NB4 (cell line): Measurements from ENCODE around the gene FNDC11.

Experiments used
- DNase-seq: peaks from one replicate; pipeline ENCODE4 v3.0.0; 2010; ENCODE audit warnings: low read depth
- H3K4me3 ChIP-seq: one replicate; pipeline ENCODE4 v1.5.1; 2011; ENCODE audit warnings: mild to moderate bottlenecking, low read depth, low read length, moderate library complexity
- MYC ChIP-seq: IDR thresholded peaks from 2 replicates; pipeline ENCODE4 v1.6.1; 2011; ENCODE audit warnings: low read depth, low read length
- POLR2A ChIP-seq: IDR thresholded peaks from 2 replicates; pipeline ENCODE4 v1.6.1; 2011; ENCODE audit warnings: mild to moderate bottlenecking; ENCODE audit not compliant: insufficient read length; ENCODE audit errors: extremely low read depth
- TF ChIP-seq, protein P1 (sequence below): IDR thresholded peaks from 2 replicates; pipeline ENCODE4 v1.6.1; 2011; ENCODE audit warnings: low read depth, low read length
- TF ChIP-seq, protein P2 (sequence below): IDR thresholded peaks from one replicate; pipeline ENCODE4 v1.5.1; 2012; ENCODE audit warnings: low read depth, low read length

Gene FNDC11

DNA sequence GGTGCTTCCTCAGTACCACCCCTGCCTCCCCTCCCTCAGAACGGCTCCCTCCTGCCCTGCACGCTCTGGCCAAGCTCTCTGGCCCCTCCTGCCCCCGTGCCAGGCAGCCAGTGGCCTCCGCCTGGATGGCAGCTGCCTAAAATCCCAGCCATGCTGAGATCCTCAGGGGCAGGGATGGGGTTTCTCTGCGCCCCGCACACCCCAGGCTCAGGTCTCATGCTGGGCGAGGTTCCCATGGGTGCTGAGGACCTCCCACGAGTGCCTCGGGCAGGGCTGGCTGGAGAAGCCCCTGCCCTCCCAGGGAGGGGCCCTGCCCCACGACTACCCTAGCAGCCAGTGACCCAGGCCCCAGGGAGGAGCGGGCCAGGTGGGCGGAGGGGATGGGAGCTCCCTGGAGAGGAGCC, 19.5 kb upstream of the FNDC11 start:
- no peak overlapping the region for H3K4me3 ChIP-seq
- DNase-seq: no peak

DNA sequence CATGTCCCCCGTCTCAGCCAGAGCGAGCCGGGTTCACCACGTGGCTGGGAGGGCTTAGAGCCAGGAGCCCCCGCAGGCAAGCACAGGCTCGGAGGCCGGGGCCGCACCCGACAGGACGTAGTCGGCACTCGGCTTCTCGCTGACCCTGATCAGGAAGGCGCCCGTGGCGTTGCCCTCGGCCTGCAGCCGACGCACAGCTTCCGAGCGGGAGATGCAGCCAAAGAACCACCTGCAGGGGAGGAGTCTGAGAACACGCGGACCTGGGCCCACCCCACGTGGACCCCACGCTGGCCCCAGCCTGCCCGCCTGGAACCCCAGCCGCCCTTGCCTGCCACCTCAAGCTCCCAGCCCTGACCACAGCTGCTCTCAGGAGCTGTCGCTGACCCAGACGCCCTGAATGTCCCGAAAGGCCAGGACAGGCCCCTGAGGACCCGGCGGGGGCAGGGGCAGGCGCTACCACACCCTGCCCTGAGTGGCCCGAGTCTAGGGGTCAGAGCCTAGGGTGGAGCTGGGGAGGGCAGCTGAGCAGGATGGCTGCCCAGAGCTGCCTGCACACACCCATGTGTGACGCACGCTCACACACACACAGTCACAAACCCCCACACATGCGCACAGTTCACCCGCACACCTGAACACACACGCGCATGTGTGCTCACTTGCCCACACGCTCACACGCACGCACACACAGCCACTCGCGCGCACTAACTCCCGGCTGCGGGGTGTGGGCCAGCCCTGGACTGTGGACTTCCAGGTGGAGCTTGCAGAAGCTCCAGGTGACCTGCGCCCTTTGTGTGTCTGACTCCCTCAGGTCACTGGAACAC, 18.9 kb upstream of the FNDC11 start:
- TF ChIP-seq POLR2A (no peak), MYC (no peak)
- TF ChIP-seq, protein P1, sequence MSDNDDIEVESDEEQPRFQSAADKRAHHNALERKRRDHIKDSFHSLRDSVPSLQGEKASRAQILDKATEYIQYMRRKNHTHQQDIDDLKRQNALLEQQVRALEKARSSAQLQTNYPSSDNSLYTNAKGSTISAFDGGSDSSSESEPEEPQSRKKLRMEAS: no peak
- TF ChIP-seq, protein P2, sequence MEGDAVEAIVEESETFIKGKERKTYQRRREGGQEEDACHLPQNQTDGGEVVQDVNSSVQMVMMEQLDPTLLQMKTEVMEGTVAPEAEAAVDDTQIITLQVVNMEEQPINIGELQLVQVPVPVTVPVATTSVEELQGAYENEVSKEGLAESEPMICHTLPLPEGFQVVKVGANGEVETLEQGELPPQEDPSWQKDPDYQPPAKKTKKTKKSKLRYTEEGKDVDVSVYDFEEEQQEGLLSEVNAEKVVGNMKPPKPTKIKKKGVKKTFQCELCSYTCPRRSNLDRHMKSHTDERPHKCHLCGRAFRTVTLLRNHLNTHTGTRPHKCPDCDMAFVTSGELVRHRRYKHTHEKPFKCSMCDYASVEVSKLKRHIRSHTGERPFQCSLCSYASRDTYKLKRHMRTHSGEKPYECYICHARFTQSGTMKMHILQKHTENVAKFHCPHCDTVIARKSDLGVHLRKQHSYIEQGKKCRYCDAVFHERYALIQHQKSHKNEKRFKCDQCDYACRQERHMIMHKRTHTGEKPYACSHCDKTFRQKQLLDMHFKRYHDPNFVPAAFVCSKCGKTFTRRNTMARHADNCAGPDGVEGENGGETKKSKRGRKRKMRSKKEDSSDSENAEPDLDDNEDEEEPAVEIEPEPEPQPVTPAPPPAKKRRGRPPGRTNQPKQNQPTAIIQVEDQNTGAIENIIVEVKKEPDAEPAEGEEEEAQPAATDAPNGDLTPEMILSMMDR: no peak
- H3K4me3 ChIP-seq: no peak overlapping the region
- DNase-seq: no peak

More for the DNA sequence above, 19.5 kb upstream of the FNDC11 start:
- TF ChIP-seq MYC (no peak), POLR2A (no peak)
- TF ChIP-seq, protein P1: no peak
- TF ChIP-seq, protein P2: no peak

DNA sequence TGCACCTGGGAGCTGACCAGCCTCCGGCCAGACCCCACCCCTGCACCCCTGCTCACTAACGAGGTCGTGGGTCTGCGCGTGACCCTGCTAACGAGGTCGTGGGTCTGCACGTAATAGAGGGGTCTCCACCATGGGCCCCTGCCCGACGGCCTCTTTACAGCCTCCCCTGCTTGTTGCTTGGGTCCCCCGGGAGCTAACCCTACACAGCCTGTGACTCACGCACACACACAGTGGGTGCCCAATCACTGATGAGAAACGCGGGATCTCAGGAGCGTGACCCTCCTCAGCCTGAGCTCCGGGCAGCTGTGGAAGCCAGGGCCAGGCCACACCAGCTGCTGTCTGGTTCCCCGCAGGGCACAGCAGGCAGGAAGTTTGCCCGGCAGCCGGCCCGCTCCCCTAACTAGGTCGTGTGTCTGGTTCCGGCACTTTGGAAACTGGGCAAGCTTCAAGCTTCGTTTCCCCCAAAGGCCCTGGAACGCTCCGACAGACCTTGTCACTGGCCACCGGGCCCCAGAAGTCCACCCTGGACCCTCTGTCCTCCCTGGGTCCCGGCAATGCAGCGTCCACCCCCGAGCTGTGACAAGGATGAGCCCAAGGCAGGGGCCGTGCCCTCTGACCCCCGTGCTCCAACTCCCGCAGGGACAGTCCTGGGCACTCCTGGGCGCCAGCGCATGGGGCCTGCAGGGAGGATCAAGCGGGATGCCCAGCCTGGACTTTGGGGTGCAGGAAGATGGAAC, 17.6 kb upstream of the FNDC11 start:
- DNase-seq: peak; percentile 74
- no peak for TF ChIP-seq MYC
- TF ChIP-seq, protein P1: no peak
- no peak for TF ChIP-seq POLR2A
- TF ChIP-seq, protein P2: no peak
- H3K4me3 ChIP-seq: no peak overlapping the region

DNA sequence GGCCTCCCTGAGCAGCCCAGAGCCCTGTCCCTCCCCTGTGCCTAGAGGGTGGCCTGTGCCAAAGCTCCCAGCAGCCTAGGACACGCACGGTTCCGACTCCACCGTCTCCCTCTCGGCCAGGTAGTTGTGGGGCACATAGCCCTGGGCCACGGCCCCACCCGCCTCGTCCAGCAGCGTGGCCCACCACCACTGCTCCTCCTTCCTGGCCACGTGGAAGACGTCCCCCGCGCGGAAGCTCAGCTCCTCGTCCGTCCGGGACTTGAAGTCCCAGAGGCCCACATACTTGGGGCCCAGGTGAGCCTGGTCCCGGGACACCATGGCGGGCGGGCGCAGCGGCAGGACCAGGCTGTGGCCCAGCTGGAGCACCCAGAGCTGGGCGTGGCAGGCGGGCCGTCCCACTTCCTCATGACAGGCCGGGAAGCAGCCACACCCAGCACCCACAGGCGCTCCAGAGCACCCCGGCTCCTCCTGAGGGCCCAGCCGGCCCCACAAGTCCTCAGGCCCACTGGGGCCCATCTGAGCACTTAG, 16.9 kb upstream of the FNDC11 start, which contains the start of gene PTK6:
TSS of gene PTK6 (minus strand) at position 380 of the 528 bp plus-strand sequence. CDS start at position 318, 62 bp downstream.
- peak within 1 kb of the TSS; percentile 43 for H3K4me3 ChIP-seq
- TF ChIP-seq, protein P2: no peak
- peak; percentile 62; the same call in 1 of the 2 replicates for TF ChIP-seq MYC
- no peak for TF ChIP-seq POLR2A
- peak; percentile 75 for DNase-seq

DNA sequence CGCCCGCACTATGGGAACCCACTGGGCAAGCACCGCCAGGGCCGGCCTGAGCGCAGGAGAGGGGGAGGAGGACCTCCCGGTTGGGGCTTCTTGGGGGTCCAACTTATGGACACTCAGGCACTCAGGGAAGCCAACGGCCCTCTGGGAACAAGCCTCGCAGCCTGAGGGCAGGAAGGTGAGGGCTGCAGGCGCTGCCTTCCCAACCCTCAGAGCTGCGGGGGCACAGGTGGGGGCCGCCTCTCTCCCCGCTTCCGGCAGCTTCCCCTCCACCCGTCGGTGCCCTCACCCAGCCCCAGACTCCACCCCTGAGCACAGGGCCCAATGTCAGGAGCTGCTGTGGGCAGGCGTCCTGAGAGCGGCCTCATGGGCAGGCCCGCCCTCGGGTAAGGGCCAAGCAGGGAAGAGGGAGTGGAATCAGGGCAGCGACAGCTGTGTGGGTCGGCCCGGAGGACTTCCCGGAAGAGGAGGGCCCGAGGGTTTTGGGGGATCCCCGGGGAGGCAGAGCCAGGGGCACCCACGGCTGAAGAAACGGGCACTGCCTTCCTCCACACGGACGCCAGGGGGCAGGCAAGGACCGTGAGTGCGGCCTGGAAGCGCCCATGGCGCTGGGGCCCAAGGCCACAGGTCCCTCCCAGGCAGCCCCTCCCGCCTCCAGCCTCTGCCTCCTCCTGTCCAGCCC, 16.3 kb upstream of the FNDC11 start:
- TF ChIP-seq, protein P2: peak; percentile 88
- peak; percentile 45; the same call in 1 of the 2 replicates for TF ChIP-seq MYC
- TF ChIP-seq, protein P1: peak; percentile 51; the same call in 1 of the 2 replicates
- no peak for TF ChIP-seq POLR2A
- H3K4me3 ChIP-seq: peak overlapping the region; percentile 43
- peak; percentile 94 for DNase-seq
